WTC11 (cell line): ENCODE results near the gene ZNF780A. TPM values are rescaled to one million over a fixed set of nuclear protein-coding genes. Genes with fewer than 3 reads are reported as not detected.

ENCODE experiments used
- ATAC-seq: fragments of 200-7000 bp; cut with Tn5 transposase; 2 replicates; pipeline ENCODE4 v1.10.0; 2021; ENCODE audit warnings: mild to moderate bottlenecking, moderate library complexity
- CTCF ChIA-PET: fragments of 300-600 bp; sonication (Branson Sonifier 250); formaldehyde crosslinking; loops from one replicate; lab custom pipeline; 2021; ENCODE audit warnings: antibody characterized with exemption; lab: Charles Lee
- POLR2A ChIA-PET: fragments of 350-600 bp; sonication (Branson Sonifier 250); formaldehyde crosslinking; loops from one replicate; lab custom pipeline; 2021; ENCODE audit warnings: antibody characterized with exemption; lab: Charles Lee
- DNase-seq: peaks from one replicate; pipeline ENCODE4 v3.0.0; 2021; ENCODE audit warnings: low spot score
- H3K27ac Mint-ChIP-seq: 2 replicates; pipeline ENCODE4 v1.8.0; 2021; ENCODE audit warnings: mixed read lengths
- H3K27me3 Mint-ChIP-seq: 2 replicates; pipeline ENCODE4 v1.8.0; 2021; ENCODE audit warnings: low read depth, mild to moderate bottlenecking, moderate library complexity, mixed read lengths
- H3K36me3 Mint-ChIP-seq: 2 replicates; pipeline ENCODE4 v1.8.0; 2021; ENCODE audit warnings: mixed read lengths
- H3K4me1 Mint-ChIP-seq: 2 replicates; pipeline ENCODE4 v1.8.0; 2022; ENCODE audit warnings: mixed read lengths
- H3K4me3 Mint-ChIP-seq: 2 replicates; pipeline ENCODE4 v1.8.0; 2021; ENCODE audit warnings: mild to moderate bottlenecking, moderate library complexity, mixed read lengths
- H3K9me3 Mint-ChIP-seq: 2 replicates; pipeline ENCODE4 v1.8.0; 2021; ENCODE audit warnings: mixed read lengths
- ELF4 ChIP-seq: sonication (generic); formaldehyde crosslinking; IDR thresholded peaks from 2 replicates; pipeline ENCODE4 v1.8.1; 2022; ENCODE audit warnings: low read depth, mild to moderate bottlenecking, moderate library complexity, missing genetic modification reagents
- FOXK1 ChIP-seq: sonication (generic); formaldehyde crosslinking; IDR thresholded peaks from 2 replicates; pipeline ENCODE4 v1.8.0; 2022; ENCODE audit warnings: mild to moderate bottlenecking, moderate library complexity, missing genetic modification reagents
- FOXP1 ChIP-seq: sonication (generic); formaldehyde crosslinking; IDR thresholded peaks from 2 replicates; pipeline ENCODE4 v1.8.0; 2022; ENCODE audit warnings: missing genetic modification reagents, mild to moderate bottlenecking, moderate library complexity, borderline replicate concordance
- GABPB1 ChIP-seq: sonication (generic); formaldehyde crosslinking; IDR thresholded peaks from 2 replicates; pipeline ENCODE4 v1.8.1; 2023; ENCODE audit warnings: mild to moderate bottlenecking, missing genetic modification reagents
- GRHL2 ChIP-seq: fragments of 250-450 bp; sonication (Bioruptor Pico); IDR thresholded peaks from 2 replicates; pipeline ENCODE4 v1.8.0; 2022; ENCODE audit warnings: mild to moderate bottlenecking, moderate library complexity; ENCODE audit not compliant: insufficient replicate concordance, severe bottlenecking
- HMGA2 ChIP-seq: fragments of 250-450 bp; sonication (Bioruptor Pico); IDR thresholded peaks from 2 replicates; pipeline ENCODE4 v1.4.0; 2021; ENCODE audit warnings: mild to moderate bottlenecking, moderate library complexity
- NFYB ChIP-seq: sonication (generic); formaldehyde crosslinking; conservative IDR thresholded peaks from 2 replicates; pipeline ENCODE4 v1.8.0; 2022; ENCODE audit warnings: low read depth, missing genetic modification reagents
- PRDM15 ChIP-seq: sonication (generic); formaldehyde crosslinking; IDR thresholded peaks from 2 replicates; pipeline ENCODE4 v1.8.0; 2022; ENCODE audit warnings: missing genetic modification reagents
- RELA ChIP-seq: sonication (generic); formaldehyde crosslinking; IDR thresholded peaks from 2 replicates; pipeline ENCODE4 v1.8.1; 2022; ENCODE audit warnings: missing genetic modification reagents, mild to moderate bottlenecking, borderline replicate concordance
- SOX15 ChIP-seq: fragments of 250-450 bp; sonication (Bioruptor Pico); IDR thresholded peaks from 2 replicates; pipeline ENCODE4 v1.9.0; 2021; ENCODE audit warnings: mild to moderate bottlenecking
- TCF7 ChIP-seq: sonication (generic); formaldehyde crosslinking; IDR thresholded peaks from 2 replicates; pipeline ENCODE4 v1.8.0; 2022; ENCODE audit warnings: mild to moderate bottlenecking, low read depth, missing genetic modification reagents, moderate library complexity
- TEAD1 ChIP-seq: sonication (generic); formaldehyde crosslinking; IDR thresholded peaks from 2 replicates; pipeline ENCODE4 v1.8.0; 2022; ENCODE audit warnings: mild to moderate bottlenecking, missing genetic modification reagents
- TEAD4 ChIP-seq: sonication (generic); formaldehyde crosslinking; IDR thresholded peaks from 2 replicates; pipeline ENCODE4 v1.8.0; 2022; ENCODE audit warnings: mild to moderate bottlenecking, missing genetic modification reagents
- ZBTB43 ChIP-seq: sonication (generic); formaldehyde crosslinking; IDR thresholded peaks from 2 replicates; pipeline ENCODE4 v1.8.1; 2023; ENCODE audit warnings: mild to moderate bottlenecking, missing genetic modification reagents
- ZNF396 ChIP-seq: fragments of 250-450 bp; sonication (Bioruptor Pico); IDR thresholded peaks from 2 replicates; pipeline ENCODE4 v1.8.0; 2021; ENCODE audit warnings: mild to moderate bottlenecking, moderate library complexity, borderline replicate concordance
- ZNF425 ChIP-seq: fragments of 250-450 bp; sonication (Bioruptor Pico); conservative IDR thresholded peaks from 2 replicates; pipeline ENCODE4 v1.9.0; 2021; ENCODE audit warnings: mild to moderate bottlenecking
- total RNA-seq: library from RNA; stranded (reverse); gene quantifications from 3 replicates; pipeline ENCODE4 v1.2.3, GENCODE V29; 2021
- TF ChIP-seq, protein P1 (sequence below): sonication (generic); formaldehyde crosslinking; IDR thresholded peaks from 2 replicates; pipeline ENCODE4 v1.8.1; 2022; ENCODE audit warnings: mild to moderate bottlenecking, moderate library complexity, missing genetic modification reagents
- TF ChIP-seq, protein P2 (sequence below): sonication (generic); formaldehyde crosslinking; IDR thresholded peaks from 2 replicates; pipeline ENCODE4 v1.8.0; 2023; ENCODE audit warnings: mild to moderate bottlenecking, missing genetic modification reagents
- TF ChIP-seq, protein P3 (sequence below): sonication (generic); formaldehyde crosslinking; IDR thresholded peaks from 2 replicates; pipeline ENCODE4 v1.8.0; 2023; ENCODE audit warnings: missing genetic modification reagents, mild to moderate bottlenecking, borderline replicate concordance
- TF ChIP-seq, protein P4 (sequence below): sonication (generic); formaldehyde crosslinking; IDR thresholded peaks from 2 replicates; pipeline ENCODE4 v1.8.1; 2023; ENCODE audit warnings: mild to moderate bottlenecking, missing genetic modification reagents, moderate library complexity

The ZNF780A gene
- total RNA-seq, 1 experiment from 2014 or later, result 14.5 TPM

DNA sequence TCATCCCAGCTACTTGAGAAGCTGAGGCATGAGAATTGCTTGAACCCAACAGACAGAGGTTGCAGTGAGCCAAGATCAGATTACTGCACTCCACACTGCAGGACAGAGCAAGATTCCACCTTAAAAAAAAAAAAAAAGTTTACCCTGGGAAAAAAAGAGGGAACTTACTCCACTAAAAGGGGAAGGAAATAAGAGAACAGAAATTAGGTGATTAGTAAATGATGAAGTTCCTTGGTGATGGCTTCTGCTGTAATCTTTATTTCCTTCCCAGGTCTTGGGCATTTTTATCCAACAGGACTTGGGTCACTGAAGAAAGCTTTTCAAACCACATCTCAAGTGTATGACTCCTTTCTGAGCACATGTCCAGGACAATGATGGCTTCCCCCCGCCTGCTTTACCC lies 9.3 kb downstream of the ZNF780A start:
- H3K27me3 Mint-ChIP-seq, result no peaks in the 10 kb centered on the region
- ATAC-seq (no peak), DNase-seq (no peak)
- H3K4me3 Mint-ChIP-seq, result no peak overlapping the region
- H3K4me1 Mint-ChIP-seq, result no peaks in the 10 kb centered on the region
- peaks cover 39% of the 10 kb centered on the region for H3K9me3 Mint-ChIP-seq
- POLR2A ChIA-PET, result no interaction called here
- H3K36me3 Mint-ChIP-seq, result peaks cover 75% of the 10 kb centered on the region
- no peak overlapping the region for H3K27ac Mint-ChIP-seq
- CTCF ChIA-PET, result no interaction called here
- TF ChIP-seq PRDM15, result no peak
- TF ChIP-seq FOXK1, result no peak

DNA sequence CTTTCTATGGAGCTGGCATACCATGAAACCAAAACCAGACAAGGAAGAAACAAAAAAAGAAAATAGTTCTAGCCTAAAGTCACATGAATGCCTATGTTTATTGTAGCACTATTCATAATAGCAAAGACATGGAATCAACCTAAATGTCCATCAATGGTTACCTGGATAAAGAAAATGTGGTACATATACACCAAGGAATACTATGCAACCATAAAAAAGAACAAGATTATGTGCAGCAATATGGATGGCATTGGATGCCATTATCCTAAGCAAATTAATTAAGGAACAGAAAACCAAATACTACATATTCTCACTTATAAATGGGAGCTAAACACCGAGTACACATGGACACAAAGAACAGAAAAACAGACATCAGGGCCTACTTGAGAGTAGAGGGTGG lies 10.5 kb downstream of the ZNF780A start:
- ChIA-PET POLR2A (no interaction called here), CTCF (no interaction called here)
- Mint-ChIP-seq H3K36me3 (peaks cover 86% of the 10 kb centered on the region), H3K27ac (no peak overlapping the region), H3K9me3 (peaks cover 50% of the 10 kb centered on the region), H3K4me1 (no peaks in the 10 kb centered on the region), H3K4me3 (no peak overlapping the region), H3K27me3 (no peaks in the 10 kb centered on the region)
- TF ChIP-seq TEAD1 (CRISPR knock-in tag) (no peak), ZNF396 (CRISPR knock-in tag) (no peak), GABPB1 (CRISPR knock-in tag) (no peak), TCF7 (no peak), GRHL2 (CRISPR knock-in tag) (no peak), NFYB (CRISPR knock-in tag) (no peak), FOXP1 (CRISPR knock-in tag) (no peak), HMGA2 (no peak), ZNF425 (CRISPR knock-in tag) (no peak), TEAD4 (CRISPR knock-in tag) (no peak), ELF4 (no peak), RELA (CRISPR knock-in tag) (no peak), SOX15 (CRISPR knock-in tag) (no peak), ZBTB43 (CRISPR knock-in tag) (no peak)
- TF ChIP-seq, protein P1, sequence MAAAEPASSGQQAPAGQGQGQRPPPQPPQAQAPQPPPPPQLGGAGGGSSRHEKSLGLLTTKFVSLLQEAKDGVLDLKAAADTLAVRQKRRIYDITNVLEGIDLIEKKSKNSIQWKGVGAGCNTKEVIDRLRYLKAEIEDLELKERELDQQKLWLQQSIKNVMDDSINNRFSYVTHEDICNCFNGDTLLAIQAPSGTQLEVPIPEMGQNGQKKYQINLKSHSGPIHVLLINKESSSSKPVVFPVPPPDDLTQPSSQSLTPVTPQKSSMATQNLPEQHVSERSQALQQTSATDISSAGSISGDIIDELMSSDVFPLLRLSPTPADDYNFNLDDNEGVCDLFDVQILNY (CRISPR knock-in tag), result no peak
- TF ChIP-seq, protein P2, sequence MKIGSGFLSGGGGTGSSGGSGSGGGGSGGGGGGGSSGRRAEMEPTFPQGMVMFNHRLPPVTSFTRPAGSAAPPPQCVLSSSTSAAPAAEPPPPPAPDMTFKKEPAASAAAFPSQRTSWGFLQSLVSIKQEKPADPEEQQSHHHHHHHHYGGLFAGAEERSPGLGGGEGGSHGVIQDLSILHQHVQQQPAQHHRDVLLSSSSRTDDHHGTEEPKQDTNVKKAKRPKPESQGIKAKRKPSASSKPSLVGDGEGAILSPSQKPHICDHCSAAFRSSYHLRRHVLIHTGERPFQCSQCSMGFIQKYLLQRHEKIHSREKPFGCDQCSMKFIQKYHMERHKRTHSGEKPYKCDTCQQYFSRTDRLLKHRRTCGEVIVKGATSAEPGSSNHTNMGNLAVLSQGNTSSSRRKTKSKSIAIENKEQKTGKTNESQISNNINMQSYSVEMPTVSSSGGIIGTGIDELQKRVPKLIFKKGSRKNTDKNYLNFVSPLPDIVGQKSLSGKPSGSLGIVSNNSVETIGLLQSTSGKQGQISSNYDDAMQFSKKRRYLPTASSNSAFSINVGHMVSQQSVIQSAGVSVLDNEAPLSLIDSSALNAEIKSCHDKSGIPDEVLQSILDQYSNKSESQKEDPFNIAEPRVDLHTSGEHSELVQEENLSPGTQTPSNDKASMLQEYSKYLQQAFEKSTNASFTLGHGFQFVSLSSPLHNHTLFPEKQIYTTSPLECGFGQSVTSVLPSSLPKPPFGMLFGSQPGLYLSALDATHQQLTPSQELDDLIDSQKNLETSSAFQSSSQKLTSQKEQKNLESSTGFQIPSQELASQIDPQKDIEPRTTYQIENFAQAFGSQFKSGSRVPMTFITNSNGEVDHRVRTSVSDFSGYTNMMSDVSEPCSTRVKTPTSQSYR, result no peak
- TF ChIP-seq, protein P3, sequence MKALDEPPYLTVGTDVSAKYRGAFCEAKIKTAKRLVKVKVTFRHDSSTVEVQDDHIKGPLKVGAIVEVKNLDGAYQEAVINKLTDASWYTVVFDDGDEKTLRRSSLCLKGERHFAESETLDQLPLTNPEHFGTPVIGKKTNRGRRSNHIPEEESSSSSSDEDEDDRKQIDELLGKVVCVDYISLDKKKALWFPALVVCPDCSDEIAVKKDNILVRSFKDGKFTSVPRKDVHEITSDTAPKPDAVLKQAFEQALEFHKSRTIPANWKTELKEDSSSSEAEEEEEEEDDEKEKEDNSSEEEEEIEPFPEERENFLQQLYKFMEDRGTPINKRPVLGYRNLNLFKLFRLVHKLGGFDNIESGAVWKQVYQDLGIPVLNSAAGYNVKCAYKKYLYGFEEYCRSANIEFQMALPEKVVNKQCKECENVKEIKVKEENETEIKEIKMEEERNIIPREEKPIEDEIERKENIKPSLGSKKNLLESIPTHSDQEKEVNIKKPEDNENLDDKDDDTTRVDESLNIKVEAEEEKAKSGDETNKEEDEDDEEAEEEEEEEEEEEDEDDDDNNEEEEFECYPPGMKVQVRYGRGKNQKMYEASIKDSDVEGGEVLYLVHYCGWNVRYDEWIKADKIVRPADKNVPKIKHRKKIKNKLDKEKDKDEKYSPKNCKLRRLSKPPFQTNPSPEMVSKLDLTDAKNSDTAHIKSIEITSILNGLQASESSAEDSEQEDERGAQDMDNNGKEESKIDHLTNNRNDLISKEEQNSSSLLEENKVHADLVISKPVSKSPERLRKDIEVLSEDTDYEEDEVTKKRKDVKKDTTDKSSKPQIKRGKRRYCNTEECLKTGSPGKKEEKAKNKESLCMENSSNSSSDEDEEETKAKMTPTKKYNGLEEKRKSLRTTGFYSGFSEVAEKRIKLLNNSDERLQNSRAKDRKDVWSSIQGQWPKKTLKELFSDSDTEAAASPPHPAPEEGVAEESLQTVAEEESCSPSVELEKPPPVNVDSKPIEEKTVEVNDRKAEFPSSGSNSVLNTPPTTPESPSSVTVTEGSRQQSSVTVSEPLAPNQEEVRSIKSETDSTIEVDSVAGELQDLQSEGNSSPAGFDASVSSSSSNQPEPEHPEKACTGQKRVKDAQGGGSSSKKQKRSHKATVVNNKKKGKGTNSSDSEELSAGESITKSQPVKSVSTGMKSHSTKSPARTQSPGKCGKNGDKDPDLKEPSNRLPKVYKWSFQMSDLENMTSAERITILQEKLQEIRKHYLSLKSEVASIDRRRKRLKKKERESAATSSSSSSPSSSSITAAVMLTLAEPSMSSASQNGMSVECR, result no peak
- TF ChIP-seq, protein P4, sequence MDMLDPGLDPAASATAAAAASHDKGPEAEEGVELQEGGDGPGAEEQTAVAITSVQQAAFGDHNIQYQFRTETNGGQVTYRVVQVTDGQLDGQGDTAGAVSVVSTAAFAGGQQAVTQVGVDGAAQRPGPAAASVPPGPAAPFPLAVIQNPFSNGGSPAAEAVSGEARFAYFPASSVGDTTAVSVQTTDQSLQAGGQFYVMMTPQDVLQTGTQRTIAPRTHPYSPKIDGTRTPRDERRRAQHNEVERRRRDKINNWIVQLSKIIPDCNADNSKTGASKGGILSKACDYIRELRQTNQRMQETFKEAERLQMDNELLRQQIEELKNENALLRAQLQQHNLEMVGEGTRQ (CRISPR knock-in tag), result no peak
- ATAC-seq (no peak), DNase-seq (no peak)
